Stimulated activated CD8-positive, alpha-beta memory T cell treated with anti-CD3 and anti-CD28 coated beads, Interleukin-12 subunit alpha, Interleukin-12 subunit beta, amount 100 ng/mL, for 24 hours (primary cell): Measurements from ENCODE around the gene TAS2R8.
"Not testable (repeated sequence)": the region's sequence is repeated elsewhere in the genome, so short reads cannot be mapped to it uniquely, and the experiment has no call there.

Experiments
- DNase-seq: peaks from one replicate; pipeline ENCODE4 v3.0.0-alpha.2; 2020; ENCODE audit errors: extremely low read depth

TAS2R8 gene, protein sequence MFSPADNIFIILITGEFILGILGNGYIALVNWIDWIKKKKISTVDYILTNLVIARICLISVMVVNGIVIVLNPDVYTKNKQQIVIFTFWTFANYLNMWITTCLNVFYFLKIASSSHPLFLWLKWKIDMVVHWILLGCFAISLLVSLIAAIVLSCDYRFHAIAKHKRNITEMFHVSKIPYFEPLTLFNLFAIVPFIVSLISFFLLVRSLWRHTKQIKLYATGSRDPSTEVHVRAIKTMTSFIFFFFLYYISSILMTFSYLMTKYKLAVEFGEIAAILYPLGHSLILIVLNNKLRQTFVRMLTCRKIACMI

DNA sequence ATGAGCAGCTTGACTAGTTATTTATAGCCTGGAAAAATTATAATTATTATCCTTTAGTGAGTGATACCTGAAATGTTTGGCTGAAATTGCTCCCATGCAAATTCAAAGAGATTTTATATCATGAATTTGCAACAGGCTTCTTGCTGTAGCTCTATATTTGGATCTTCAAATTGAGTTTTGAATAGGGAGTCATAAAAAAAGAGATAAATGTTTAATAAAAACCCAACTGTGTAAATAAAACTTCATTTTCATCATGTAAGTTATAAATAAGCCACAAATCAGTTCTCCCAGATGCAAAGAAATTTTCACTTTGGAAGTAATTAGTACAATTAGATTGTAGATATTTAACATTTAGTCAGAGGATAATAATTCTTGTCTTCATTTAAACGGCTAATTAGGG lies at the start of gene TAS2R8:
Gene TAS2R8 (minus strand): TSS at position 101 of the 400 bp plus-strand sequence. CDS start 306 bp downstream, outside the sequence.
- DNase-seq, result no peak

DNA sequence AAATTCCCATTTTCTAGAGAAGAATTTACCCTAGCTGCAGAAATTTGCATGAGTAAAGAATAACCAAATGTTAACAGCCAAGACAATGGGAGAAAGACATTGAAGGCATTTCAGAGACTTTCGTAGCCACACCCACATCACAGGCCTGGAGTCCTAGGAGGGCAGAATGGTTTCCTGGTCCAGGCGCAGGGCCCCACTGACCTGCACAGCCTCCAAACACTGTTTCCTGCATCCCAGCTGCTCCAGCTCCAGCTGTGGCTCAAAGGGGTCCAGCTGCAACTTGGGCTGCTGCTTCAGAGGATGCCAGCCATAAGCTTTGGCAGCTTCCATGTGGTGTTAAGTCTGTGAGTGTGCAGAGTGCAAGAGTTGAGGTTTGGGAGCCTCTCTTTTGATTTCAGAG lies 48.7 kb upstream of the TAS2R8 start:
- DNase-seq, result no peak

DNA sequence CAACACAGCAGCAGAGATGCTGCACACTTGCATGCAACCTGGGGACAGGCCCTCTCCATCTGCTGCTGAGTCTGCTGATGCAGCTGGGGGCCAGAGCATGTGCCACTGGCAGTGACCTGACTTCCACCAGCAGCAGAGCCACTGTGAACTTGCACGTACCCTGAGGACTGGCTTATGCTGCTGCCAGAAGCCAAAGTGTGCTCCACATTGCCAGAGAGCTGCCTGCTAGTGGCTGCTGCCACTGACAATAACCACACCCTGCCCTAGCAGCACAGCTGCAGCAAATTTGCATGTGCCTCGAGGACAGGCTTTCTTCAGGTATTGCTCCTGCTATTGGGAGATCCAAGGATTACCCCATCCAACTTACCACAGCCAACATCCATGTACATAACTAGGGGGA lies 46.7 kb upstream of the TAS2R8 start:
- DNase-seq, result no peak

DNA sequence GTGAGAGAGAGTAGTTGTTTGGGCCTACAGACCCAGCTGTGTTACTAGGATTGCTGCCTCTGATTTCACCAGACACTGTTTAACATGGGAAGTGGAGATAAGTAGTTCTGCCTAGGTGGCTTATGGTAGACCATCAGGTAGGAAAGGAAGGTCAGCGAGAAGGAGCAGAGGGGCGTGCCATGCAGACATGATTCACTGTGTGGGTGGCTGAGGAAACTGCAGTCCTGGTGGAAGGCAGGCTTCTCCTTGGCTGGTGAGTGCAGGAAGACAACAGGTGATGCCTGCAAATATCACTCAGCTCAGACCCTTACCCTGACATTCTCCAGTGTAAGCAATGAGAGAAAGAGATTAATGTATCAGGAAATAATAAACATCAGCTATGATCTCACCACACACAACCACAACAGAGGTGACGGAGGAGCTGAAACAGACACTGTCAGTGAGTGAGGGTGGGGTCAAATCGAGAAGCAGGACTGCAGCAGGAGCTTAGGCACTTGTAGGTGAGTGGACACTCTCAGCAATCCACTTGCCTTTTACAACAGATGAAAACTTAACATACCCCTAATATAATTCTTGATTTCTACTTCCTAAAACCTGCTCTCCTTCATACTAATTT lies 44.3 kb upstream of the TAS2R8 start:
- DNase-seq, result no peak

DNA sequence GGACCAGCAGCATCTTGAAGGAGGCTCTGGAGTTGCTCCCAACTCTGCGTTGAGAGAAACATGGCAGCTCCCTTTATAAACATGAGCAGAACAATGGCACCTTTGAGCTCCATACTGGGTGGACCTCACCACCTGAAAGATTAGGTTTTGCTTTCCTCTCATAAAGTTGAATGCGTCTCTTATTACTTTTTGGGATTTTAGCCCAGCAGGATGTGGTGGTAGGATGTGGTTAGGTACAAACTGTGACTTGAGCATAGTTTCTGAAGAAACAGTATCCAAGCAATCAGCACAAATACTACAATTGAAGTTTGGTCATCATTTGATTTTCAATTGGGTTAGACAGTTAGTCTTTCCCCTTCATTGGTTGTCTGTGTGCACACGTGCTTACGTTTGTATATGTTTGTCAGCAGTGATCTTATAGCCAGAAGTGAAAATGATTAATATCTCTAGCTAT lies 42.4 kb upstream of the TAS2R8 start, which contains the start of gene PRR4:
Gene PRR4 (minus strand): TSS at position 51 of the 454 bp plus-strand sequence. CDS start 38 bp downstream, at position 13.
- no peak for DNase-seq

DNA sequence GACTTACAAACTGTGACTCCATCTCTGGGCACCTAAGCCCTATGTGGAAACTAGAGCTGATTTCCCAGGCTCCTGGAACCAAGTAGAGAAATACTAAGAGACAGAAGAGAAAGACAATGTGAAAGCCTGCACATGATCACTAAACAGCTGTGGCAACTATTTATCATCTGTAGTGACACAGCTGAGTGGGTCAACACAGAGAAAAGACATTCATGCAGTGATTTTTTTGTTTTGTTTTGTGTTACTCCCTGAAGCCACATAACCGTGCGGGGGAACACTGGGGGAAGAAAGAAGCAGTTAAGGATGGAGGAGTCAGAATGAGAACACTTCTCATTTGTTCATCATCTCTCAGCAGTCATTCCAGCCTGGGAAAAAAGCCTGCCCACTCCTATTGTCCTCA lies 40.7 kb upstream of the TAS2R8 start:
- DNase-seq, result no peak

DNA sequence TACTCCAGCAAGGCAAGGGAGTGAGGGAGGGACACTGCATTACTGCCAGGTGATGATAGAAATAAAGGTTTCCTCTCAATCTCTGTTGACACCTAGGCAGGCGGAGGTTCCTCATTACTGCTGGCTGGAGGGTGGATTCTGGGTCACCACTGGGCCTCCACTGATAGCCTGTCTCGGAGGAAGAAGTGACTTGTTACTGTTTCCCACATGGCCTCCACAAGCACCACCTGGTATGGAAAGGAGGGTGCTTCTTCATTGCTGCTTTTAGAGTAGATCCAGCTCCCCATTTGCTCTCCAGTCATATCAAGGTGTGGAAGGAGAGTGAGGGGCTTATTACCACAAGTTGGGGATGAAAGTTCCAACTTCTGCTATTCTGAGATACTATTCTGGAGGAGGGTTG lies 35.8 kb upstream of the TAS2R8 start:
- DNase-seq, result no peak

DNA sequence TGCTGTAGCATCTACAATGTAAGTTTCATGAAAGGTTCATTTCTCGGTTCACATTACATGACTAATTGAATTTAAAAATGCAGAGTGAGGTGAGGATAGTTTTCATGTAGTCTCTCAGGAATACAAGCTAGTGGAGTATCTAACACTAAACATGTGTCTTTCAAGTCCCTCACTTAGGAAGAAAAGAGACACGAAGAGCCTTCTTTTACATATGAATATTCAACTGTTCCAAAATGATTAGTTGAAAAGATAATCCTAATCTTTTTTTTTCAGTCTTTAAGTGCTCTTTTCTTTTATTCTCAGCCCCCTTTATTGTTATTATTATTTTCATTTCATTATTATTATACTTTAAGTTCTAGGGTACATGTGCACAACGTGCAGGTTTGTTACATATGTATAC lies 31.4 kb upstream of the TAS2R8 start:
- DNase-seq, result no peak

DNA sequence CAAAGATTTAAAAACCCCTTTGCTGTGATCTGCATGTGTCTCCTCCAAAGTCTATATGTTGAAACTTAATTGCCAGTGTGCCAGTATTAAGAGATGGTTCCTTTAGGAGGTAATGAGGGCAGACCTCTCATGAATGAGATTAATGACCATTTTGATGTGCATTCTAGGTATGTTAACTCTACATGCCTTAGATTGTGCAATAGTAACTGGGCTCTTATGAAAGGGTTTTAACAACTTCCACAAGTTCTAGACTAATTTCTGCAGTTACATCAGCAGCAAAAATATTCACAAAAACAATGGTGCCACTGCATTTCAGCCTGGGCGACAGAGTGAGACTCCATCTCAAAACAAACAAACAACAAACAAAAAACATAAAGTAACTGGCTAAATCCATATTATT lies 22.9 kb upstream of the TAS2R8 start:
- DNase-seq, result no peak

DNA sequence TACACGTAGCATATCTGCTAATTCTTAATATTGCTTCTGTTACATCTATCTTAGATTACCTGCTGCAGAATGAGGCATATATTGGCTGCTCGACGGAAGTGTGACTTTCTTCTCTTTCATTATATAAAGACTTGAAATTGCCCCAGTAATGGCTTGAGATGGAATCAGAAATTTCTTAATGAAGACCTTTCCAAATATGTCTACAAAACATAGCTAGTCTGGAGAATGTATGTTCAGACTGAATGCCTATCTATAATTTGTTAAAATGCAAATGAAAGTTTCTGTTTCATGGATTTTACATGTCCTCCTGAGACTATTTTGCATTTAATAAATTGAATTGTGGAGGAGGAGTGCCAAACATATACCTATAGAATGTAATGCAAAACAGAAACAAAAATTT lies 19.2 kb upstream of the TAS2R8 start, which contains the start of gene TAS2R10:
Gene TAS2R10 (minus strand): TSS at position 101 of the 400 bp plus-strand sequence. CDS start 89 bp downstream, at position 12.
- no peak for DNase-seq

DNA sequence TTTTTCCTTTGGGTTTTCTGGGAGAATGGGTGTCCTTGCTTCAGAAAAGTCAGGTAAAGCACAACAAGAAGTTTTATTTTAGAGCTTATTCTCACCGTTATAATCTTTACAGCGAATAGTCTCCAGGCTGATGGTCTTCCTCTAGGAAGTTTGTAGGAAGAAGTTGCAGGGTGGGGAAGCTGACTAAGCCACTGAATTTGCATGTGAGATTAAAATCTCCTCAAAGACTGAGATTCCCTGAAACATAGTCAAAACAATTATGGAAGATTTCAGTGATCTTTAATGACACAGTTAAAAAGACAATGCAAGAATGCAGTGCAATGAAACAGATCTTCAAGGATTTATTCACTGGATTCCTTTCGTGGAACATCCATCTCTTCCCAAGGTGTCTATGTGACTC lies 17.9 kb upstream of the TAS2R8 start:
- no peak for DNase-seq

DNA sequence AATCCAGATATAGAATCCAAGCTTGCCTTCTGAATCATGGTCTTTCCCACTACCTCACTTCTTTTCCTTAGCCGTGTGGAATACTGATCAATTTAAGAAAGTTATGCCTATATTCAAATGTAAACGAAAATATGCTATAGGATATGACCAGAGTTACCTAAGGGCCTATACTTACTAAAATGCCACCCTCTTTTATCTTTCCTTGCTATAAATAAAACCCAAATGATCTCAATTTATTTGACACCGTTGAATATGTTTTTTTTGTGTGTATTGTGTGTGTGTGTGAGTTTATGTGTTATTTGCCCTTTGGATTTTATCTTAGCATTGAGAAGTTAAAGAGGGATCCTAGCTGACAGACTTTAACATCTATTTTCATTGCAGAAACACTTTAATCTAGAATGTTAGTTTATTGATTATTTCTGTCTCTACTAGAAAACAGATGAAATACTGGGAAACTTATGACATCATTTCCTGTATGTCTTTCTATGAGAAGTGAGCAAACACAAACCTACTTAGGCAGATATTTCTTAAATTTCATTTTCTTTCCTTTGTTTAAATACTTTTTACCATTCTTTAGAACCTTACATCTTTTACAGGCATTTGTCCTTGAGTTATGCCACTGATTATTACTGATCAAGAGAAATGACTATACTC lies 4.9 kb upstream of the TAS2R8 start:
- DNase-seq, result no peak

DNA sequence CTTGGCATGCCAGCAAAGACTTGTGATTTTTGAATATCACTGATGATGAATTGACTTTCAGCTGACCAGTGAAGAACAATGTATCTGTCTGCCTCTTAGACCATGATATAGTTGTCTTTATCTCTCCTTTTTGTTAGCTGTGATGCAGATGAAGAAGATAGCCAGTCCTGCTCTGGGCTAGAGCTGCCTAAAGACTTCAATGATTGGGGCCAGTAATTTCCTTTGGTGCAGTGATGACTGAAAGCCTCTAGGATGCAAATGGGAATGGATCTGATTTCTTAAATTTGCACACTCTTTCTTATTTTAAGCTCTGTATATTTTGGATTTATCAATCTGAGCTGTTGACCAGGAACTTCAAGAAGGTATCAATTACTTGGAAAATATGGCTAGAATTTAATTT lies 3.0 kb upstream of the TAS2R8 start, which contains the start of gene TAS2R9:
Gene TAS2R9 (minus strand): TSS at position 101 of the 400 bp plus-strand sequence. CDS start 93 bp downstream, at position 8.
- no peak for DNase-seq

DNA sequence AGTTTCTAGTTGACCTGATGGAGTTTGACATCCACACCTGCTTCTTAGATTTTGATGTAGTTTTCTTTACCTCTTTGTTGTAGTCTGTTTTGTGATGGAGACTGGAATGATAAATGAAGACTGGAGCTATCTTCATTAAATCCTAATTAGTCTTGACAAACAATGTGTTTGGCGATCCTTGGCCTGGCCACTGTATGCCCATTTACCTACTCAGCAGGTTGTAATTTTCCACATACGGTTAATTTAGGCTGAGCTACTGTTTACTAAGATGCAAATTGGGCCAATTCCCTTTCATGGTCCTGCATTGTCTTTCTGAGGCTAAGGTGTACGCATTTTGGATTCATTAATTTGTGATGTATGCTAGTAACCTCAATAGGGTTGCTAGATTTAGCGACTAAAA lies 4.5 kb downstream of the TAS2R8 start, which contains the start of gene TAS2R7:
Gene TAS2R7 (minus strand): TSS at position 41 of the 400 bp plus-strand sequence. CDS start 57 bp downstream, outside the sequence.
- DNase-seq, result no peak

DNA sequence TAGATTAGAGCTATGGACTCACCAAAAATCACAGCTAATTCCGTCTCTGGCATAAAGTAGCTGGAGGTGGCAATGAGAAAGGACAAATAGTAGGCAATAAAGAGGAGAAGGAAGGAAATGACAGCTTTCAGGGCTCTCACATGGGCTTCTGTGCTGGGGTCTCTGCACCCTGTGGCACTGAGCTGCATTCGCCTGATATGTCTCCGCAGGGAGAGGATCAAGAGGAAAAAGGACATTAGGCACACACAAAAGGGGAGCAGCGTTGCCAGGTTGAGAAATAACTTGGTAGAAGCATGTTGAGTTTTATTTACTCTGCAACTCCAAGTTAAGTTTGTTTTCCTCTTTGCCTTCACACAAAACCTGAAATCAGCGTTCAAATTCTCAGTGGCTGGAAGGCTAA lies 5.3 kb downstream of the TAS2R8 start:
- DNase-seq, result no peak

DNA sequence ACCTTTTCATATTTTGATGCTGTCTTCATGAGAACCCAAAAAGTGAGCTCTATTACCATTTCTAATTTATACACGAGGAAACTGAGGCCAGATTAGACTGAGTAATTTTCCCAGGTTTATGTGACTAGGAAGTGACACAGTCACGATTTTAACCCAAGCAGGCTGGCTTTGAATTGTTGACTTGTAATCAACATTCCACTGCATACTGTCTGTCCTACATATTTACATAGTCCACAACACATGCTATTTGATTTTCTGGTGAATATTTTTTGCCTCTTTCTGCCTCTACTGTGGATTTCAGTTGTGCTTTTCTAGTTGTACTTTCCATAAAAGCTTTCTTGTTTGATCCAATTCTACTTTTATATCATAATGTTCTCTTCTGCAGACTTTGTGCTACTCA lies 12.9 kb downstream of the TAS2R8 start:
- no peak for DNase-seq

DNA sequence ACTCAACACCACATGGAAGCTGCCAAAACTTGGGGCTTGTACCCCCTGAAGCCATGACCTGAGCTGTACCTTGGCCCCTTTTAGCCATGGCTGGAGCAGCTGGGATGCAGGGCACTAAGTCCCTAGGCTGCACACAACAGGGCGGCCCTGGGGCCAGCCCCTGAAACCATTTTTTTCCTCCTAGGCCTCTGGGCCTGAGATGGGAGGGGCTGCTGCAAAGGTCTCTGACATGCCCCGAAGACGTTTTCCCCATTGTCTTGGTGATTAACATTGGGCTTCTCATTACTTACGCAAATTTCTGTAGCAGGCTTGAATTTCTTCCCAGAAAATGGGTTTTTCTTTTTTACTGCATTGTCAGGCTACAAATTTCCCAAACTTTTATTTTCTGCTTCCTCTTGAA lies 15.3 kb downstream of the TAS2R8 start:
- DNase-seq, result not testable (repeated sequence)

DNA sequence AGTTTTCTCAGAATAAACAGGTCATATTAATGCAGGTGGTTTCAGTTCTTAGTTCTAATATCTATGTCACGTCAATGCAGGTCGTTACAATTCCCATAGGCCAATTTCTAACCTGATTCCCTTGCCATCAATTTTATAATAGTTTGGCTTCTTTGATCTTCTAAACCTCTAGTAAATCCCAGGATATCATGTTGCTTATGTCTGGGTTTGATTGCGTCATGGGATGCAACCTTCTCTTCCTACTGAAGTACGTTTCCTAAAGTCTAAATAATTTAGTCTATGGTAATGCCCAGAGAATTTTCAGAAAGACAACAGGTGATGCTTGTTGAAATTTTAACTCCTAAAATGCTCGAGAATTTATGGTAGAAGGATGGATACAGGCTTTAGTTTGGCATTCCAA lies 23.8 kb downstream of the TAS2R8 start:
- DNase-seq, result no peak

DNA sequence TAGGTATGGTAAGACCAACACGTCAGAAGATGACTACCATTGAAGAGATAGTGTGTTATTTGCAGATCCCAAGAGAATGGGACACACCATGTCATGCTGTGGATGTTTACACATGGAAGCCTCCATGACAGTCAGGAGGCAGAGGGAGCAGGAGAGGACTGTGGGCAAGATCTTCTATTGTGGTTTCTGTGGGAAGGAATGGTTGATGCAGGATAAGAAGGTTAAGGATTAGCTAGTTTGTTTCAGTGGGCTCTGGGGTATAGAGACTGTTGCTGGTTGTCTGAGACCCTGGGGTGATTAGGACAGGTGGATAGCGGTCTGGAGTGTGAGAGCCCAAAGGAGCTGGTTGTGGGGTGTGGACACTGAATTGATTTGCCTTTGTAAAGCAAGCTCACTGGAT lies 28.0 kb downstream of the TAS2R8 start:
- no peak for DNase-seq

DNA sequence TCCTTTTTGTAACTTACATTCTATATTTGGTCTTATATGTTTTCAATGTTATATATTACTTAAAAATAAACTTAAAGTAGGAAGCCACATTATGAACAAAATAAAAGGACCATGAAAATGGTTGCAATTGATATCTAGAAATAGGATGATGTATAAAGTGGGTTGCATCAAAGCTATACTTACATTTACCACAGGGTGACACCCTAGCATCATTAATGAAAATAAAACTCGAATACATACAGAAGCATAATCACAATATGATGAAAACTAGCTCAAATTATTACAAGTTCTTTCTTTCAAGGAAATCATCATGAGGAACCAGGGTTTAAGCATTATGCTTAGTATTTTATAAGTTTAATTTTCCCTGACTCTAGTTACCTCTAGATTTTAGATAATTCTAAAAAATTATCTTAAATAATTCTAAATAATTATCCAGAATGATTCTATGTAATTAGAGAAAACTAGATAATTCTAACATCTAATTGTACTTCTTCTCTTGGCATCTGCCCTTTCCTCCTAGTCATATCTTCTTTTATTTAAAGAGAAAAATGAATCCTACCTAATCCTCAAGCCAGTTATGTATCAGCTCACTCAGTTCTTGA lies 35.9 kb downstream of the TAS2R8 start:
- DNase-seq, result no peak

DNA sequence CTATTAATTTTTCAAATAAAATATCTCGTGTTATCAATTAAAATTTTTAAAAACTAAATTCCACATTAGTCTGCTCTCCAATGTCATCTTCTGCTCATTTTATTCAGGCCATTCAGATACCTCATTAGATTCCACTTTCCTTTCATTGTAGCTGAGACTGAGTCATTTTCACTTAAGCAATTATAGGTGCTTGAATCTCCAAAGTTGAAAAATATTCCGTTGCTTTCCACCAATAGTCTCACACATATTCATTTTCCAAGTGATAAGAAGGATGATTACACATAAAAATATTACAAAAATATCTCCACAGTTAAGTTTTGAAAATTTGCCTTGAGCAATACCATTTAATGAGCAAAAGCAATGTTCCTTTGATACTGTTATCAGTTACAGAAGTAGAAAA lies 47.4 kb downstream of the TAS2R8 start:
- no peak for DNase-seq

DNA sequence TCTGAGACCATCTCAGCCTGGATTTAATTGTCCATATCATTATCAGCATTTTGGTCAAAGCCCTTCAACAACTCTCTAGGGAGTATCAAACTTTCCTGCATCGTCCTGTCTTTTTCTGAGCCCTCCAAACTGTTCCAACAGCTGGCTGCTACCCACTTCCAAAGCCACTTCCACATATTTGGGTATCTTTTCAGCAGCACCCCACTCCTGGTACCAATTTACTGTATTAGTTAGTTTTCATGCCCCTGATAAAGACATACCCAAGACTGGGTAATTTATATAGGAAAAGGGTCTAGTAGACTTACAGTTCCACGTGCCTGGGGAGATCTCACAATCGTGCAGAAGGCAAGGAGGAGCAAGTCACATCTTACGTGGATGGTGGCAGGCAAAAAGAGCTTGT lies 50.9 kb downstream of the TAS2R8 start:
- DNase-seq, result no peak
